GM18499 (cell line): ENCODE measurements around the gene SLC44A1.

Experiments
- ATAC-seq: cut with Tn5 transposase; IDR thresholded peaks from one replicate; pipeline ENCODE4 v1.9.1; 2021; ENCODE audit warnings: moderate number of reproducible peaks; ENCODE audit not compliant: insufficient read depth, unreplicated experiment

Gene SLC44A1

GRCh38 chr9:105416840-105417239, 172.4 kb downstream of the SLC44A1 start:
- ATAC-seq: peak; percentile 55

- no peak for ATAC-seq
Measured at GRCh38 chr9:105418588-105419500, 174.4 kb downstream of the SLC44A1 start.

GRCh38 chr9:105419816-105420597, 175.6 kb downstream of the SLC44A1 start:
- no peak for ATAC-seq

- no peak for ATAC-seq
Measured at GRCh38 chr9:105421154-105421553, 176.7 kb downstream of the SLC44A1 start.

GRCh38 chr9:105421864-105422263, 177.4 kb downstream of the SLC44A1 start:
- no peak for ATAC-seq

GRCh38 chr9:105425816-105426433, 181.5 kb downstream of the SLC44A1 start:
- ATAC-seq: no peak

- ATAC-seq: no peak
Measured at GRCh38 chr9:105426657-105427056, 182.2 kb downstream of the SLC44A1 start.

- no peak for ATAC-seq
Measured at GRCh38 chr9:105431424-105432246, 187.2 kb downstream of the SLC44A1 start.

- ATAC-seq: no peak
Measured at GRCh38 chr9:105432247-105432842, 187.9 kb downstream of the SLC44A1 start.

GRCh38 chr9:105435453-105435852, 191.0 kb downstream of the SLC44A1 start:
- no peak for ATAC-seq

GRCh38 chr9:105436783-105437182, 192.3 kb downstream of the SLC44A1 start:
- no peak for ATAC-seq

GRCh38 chr9:105437704-105438103, 193.3 kb downstream of the SLC44A1 start:
- no peak for ATAC-seq

GRCh38 chr9:105438141-105438806, 193.8 kb downstream of the SLC44A1 start:
- ATAC-seq: no peak

GRCh38 chr9:105439428-105439827, 195.0 kb downstream of the SLC44A1 start:
- no peak for ATAC-seq

- no peak for ATAC-seq
Measured at GRCh38 chr9:105441616-105442160, 197.2 kb downstream of the SLC44A1 start.

- ATAC-seq: no peak
Measured at GRCh38 chr9:105443121-105443520, 198.7 kb downstream of the SLC44A1 start.

- ATAC-seq: no peak
Measured at GRCh38 chr9:105444130-105444529, 199.7 kb downstream of the SLC44A1 start.

- ATAC-seq: no peak
Measured at GRCh38 chr9:105445203-105445881, 200.9 kb downstream of the SLC44A1 start.
